ENCODE data around the gene IRGC. TPM values are rescaled to one million over a fixed set of nuclear protein-coding genes. Genes with fewer than 3 reads are reported as not detected.

IRGC gene
- total RNA-seq, 4 donors from 2014 or later: not detected

GRCh38 chr19:43749152-43749551 is 33.3 kb downstream of the IRGC start:
- TF ChIP-seq CTCF (IDR thresholded peaks at IDR 0.05; ENCODE audit: low read depth): no peak

- no peak for TF ChIP-seq CTCF (IDR thresholded peaks at IDR 0.05; ENCODE audit: low read depth)
These were observed 34.0 kb downstream of the IRGC start for GRCh38 chr19:43749898-43750297.

- TF ChIP-seq CTCF (IDR thresholded peaks at IDR 0.05; ENCODE audit: low read depth): no peak
These were observed 35.8 kb downstream of the IRGC start for GRCh38 chr19:43751466-43752220.

- no peak for TF ChIP-seq CTCF (IDR thresholded peaks at IDR 0.05; ENCODE audit: low read depth)
These were observed 36.5 kb downstream of the IRGC start for GRCh38 chr19:43752287-43752875.

- TF ChIP-seq CTCF (IDR thresholded peaks at IDR 0.05; ENCODE audit: low read depth): no peak
These were observed 38.3 kb downstream of the IRGC start for GRCh38 chr19:43754253-43754502.

GRCh38 chr19:43754503-43755255 is 38.8 kb downstream of the IRGC start, which contains the start of gene SMG9:
TSS of gene SMG9 (minus strand) at chr19:43754962. CDS start at chr19:43750741, 4,221 bp downstream.
- TF ChIP-seq CTCF (IDR thresholded peaks at IDR 0.05; ENCODE audit: low read depth): no peak

- no peak for TF ChIP-seq CTCF (IDR thresholded peaks at IDR 0.05; ENCODE audit: low read depth)
These were observed 39.5 kb downstream of the IRGC start for GRCh38 chr19:43755256-43755801.
